SK-N-MC (cell line): ENCODE data around the gene ABI3BP.

Experiments used
- EZH2 ChIP-seq: fragments of 200-600 bp; sonication (generic); IDR thresholded peaks from one replicate; pipeline ENCODE4 v1.6.1; 2017; ENCODE audit warnings: antibody characterized with exemption
- POLR2AphosphoS5 ChIP-seq: IDR thresholded peaks from 2 replicates; pipeline ENCODE4 v1.6.1; 2012; ENCODE audit warnings: mild to moderate bottlenecking, low read depth, low read length, borderline replicate concordance

GRCh38 chr3:100798012-100798411 lies 195.2 kb downstream of the ABI3BP start:
- TF ChIP-seq EZH2: no peak
- no peak for TF ChIP-seq POLR2AphosphoS5
